ENCODE results near the gene CFAP410.

The CFAP410 gene

DNA sequence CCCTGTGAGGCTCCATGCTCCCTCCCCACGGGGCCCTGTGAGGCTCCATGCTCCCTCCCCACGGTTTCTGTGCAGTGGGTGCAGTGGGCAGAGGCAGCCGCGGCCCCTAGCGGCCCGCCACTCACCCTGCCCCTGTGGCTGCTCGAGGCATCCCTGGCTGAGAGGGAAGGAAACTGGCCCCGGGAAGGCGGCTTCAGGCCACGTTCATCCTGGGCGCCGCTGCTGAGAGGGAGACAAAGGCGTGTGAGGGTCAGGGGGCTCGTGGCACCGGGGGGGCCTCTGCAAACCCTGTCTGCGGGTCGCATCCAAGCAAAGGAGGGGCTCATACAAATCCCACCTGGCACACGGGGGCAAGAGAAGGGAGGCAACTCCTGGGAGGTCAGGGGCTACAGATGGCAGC, 8.5 kb downstream of the CFAP410 start:
- no peak for DNase-seq (ENCODE audit: low spot score)

DNA sequence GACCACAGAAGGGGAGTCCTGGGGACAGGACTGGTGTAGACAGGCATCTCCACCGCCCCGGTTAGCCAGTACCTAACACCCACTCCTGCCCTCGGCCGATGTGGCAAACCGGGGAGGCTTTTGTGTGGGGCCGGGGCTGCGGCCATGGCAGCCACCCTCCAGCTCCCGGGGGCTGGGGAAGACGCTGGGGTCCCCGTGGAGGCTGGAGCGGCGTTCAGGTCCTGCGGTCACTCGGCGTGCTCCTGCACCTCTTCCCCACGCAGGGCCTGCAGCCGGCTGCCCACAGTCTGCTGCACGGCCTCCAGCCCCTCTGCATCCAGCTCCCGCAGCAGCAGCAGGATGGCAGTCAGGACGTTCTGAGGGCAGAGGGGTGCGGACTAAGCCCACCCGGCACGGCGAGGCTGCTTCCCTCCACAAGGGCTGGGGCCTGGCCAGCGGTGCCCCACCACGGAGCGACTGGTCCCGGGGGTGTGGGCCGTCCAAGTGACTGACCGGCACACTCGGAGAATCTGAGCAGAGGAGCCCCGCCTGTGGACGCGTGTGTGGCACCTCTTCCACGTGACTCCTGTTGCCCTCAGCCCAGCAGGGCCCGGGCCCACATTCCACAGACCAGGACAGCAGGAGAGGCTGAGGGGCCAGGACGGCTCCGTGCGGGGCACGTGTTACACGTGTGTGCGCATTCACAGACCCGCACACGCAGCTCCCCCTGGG, 9.1 kb downstream of the CFAP410 start:
- no peak for DNase-seq (ENCODE audit: low spot score)

DNA sequence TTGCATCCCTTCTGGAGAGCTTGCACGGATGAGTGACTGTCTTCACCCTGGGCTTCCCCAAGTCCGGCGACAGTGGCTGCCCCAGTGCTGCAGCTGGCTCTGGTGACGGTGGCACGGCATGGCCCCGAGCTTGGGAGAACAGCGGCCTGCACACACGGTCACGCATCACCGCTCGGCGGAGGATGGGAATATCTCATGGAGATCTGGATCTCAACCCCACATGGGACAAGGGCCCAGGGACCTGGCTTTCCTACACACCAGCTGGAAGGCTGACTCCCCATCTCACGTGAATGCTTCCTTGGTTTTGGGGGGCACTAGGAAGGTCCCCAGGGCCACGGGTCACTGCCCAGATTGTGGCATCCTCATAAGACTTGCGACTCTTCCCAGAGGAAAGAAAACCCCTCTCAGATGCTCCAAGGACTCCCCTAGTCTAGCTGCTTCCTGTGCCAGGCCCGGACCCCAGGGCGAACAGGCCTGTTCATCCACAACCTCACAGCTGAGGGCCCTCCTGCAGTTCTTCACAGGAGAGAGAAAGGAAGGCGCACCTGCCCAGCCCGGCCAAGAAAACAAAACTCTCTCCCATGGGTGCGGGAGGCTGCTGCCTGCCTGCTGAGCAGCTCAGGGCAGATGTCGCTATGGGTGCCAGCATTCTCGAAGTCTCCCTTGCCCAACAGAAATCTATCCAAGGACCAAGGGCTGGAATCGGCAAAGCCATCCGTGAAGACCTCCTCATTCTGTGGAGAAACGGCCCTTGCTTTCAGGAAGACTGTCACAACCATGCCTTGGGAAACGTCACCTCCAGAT, 9.9 kb downstream of the CFAP410 start:
- DNase-seq (ENCODE audit: low spot score): no peak

DNA sequence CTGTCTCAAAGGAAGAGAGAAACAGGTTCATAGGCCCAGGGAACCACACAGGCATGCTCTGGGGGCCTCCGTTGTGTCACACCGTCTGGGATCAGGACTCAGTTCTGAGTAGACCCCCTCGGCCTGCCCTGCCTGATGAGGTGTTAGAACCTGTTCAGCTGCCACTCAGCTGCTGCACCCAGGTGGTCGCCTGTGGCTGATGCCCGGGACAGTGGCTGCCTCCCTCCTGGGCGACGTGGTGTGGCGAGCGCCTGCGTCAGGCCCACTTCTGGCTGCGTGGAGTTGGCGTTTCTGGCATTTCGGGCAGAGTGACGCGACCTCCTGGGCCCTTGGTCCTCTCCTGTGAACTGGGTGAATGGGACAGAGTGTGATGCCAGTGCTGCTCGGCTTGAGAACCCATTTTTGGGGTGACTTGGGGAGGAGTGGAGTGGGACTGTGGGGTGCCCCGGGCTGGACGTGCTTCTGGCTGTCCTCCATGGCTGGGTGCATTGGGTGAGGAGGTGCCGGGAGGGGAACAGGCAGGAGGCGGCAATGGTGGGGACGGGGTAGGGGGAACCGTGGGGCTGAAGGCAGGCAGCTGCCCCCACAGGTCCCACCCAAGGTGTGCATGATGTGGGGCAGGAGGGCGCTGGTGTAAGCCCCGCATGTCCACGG, 10.8 kb downstream of the CFAP410 start:
- DNase-seq (ENCODE audit: low spot score): no peak

DNA sequence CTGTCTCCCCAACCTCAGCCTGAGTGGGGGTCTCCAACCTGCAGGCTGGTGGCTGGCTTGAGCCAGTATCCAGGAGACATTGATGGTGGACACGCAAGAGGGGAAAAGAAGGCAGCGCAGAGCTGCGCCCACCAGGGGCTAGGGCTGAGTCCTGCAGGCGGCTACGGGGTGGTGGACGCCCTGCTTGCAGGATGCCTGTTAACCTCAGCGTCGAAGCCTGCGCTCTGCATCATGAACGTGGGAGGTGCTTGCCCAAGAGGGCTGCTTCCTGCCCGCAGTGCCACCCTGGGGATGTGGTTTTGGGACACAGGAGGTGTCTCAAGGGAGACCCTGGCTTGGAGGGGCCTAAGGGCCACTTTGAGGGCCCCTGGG, 11.6 kb downstream of the CFAP410 start:
- DNase-seq (ENCODE audit: low spot score): no peak

DNA sequence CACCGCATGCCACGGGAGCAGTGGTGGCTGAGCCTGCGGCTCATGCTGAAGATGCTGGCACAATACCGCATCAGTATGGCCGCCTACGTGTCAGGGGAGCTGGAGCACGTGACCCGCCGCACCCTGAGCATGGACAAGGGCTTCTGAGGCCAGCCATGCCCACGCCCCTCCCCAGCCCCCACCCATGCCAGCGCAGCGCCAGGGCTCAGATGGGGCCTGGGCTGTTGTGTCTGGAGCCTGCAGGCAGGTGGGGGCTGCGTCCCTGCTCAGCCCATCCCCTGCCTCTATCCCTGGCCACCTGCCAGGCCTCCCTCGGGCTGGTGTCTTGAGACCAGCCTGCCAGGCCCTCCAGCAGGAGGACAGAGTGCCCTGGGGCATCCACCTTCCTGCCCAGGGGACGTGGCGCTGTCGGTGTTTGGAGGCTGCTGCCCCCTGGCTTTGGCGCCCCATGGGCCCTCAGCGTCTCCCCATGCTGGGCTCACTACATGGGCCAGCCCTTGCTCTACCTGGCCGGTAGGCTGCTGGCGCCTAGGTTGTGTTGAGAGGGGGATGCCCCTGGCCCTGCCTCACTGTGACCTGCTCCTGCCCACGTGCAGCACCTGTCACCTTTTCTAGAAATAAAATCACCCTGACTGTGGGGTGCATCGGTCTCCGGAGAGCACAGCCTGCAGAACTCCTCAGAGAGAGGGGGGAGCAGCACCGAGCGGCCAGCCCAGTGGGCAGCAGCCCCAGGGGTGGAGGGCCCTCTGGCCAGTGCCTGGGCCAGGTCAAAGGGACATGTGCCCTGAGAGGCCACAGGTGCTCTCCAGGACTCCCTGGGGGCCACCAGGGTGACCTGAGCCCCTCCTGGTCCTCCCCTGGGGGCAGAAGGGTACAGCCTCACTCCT, 12.2 kb downstream of the CFAP410 start:
- no peak for DNase-seq (ENCODE audit: low spot score)

DNA sequence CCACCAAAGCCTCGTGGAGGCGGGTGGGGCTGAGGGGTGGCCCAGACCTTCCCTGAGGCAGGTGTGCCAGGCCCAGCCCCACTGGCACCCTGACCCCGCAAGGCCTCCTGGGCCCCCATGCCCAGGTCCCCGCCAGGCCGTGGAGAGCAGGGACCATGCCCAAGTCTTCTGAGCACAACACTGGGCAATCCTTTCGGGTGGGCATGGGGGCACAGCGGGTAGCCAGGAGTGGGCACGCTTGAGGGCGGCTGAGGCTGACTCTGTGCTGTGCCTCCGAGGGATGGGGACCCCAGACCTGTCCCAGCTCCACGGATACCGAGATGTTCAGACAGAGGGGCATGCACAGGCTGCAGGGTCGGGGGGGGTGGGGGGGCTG, 12.9 kb downstream of the CFAP410 start:
- no peak for DNase-seq (ENCODE audit: low spot score)

DNA sequence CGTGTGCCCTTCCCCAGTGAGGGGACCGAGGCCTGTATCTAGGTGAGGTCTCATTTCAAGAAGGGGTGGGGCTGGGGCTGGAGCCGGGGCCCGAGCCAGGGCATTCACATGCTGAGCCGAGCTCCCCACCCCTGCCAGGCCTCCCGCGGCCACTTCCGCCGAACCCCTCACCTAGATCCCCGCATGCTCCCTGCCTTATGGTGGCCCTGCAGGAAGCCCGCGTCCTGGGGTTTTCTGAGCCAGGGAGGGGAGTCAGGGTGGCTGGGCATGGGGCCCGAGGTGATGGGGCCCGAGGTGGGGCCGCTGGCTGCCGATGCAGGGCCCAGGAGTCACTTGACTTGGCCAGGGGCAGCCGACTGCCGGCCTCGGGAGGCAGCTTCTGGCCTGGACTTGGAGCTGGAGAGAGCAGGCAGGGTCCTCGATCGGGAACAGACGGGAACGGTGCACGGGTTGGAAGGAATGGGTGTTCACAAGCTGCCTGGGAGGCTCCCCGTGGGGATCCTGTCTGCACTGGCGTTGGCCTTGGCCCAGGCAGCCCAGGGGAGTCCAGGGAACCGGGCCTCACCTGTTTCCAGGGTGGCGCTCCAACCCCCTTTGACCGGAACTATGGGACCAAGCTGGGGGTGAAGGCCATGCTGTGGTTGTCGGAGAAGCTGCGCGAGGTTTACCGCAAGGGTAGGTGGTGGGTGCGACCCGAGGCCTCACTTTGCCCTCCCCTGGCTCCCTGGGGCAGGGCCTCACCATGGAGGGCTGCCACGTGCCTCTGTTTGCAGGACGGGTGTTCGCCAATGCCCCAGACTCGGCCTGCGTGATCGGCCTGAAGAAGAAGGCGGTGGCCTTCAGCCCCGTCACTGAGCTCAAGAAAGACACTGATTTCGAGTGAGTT, 13.6 kb downstream of the CFAP410 start:
- no peak for DNase-seq (ENCODE audit: low spot score)

DNA sequence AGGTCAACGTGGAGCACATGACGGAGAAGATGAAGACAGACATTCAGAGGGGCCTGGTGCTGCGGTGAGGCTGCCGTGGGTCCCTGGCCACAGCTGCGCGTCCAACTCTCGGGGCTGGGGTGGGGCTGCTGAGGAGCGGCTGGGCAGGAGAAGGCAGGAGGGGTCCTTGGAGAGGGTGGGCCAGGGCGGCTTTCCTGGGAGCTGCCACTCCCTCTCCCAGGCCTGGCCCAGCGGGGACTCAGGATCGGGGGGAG, 14.4 kb downstream of the CFAP410 start:
- DNase-seq (ENCODE audit: low spot score): no peak

DNA sequence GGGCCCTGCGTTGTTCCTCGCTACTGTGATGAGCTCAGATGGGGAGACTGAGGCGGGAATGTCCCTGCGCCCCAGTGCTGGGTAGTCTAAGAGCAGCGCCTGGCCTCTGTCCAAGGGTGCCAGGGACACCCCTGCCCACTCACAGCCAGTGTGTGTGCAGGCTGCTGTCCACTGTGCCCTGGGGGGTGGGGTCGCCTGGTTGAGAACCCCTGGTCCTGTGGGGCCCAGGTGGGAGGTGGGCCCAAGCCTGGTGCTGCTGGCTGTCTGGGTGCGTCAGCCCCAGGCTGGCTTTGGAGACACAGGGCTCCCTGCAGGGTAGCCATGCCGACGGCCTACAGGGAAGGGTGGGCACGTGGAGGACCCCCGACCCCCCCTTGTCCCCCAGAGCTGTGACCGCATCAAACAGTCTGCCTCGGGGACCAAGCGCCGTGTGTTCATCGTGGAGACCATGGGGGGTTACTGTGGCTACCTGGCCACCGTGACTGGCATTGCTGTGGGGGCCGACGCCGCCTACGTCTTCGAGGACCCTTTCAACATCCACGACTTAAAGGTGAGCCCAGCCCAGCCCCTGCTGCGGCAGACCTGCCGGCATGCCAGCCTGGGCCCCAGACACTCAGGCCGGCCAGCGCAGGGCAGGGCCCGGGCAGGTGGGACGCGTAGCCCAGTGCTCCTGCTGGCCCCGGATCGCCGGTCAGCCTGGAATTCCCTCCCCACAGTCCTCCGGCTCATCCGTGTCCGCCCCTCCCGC, 14.9 kb downstream of the CFAP410 start:
- DNase-seq (ENCODE audit: low spot score): no peak

DNA sequence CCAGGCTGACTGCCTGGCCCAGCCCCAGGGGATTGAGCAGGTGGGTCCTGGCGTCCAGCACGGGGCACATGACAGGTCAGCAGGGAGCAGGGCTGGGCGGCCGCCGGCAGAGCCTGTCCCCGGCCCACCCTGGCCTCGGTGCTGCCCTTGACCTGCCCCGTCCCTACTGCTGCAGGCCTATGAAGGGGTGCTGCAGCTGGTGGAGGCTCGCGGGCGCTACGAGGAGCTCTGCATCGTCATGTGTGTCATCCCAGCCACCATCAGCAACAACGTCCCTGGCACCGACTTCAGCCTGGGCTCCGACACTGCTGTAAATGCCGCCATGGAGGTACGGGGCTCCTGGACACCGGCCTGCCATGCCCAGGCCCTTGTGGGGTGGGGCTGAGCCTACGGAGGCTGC, 15.6 kb downstream of the CFAP410 start:
- DNase-seq (ENCODE audit: low spot score): no peak

DNA sequence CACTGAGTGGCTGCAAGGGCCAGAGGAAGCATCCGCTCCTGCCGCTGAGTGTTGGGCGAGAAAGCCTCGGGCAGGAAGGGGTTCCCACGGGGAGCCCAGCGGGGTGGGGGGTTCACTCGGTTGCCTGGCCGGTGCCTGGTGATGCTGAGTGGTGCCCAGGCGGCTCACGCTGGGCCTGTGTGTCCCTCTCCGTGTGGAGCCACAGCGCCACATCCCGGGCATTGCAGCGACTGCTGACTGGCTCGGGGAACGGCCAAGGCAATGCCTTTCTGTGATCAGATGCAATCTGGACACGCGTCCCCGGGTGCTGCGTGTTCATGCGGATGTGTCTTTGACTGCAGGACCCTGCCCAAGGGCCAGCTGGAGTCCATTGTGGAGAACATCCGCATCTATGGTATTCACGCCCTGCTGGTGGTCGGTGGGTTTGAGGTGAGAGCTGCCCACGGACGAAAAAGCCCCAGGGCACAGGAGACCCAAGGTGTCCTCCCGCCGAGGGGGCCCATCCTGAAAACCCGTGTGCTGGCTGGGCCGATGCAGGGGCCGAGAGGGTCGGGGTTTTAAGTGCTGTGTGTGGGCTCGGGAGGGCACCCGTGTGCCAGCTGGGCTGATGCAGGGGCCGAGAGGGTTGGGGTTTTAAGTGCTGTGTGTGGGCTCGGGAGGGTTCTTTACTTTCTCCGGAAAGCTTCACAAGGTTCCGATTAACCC, 16.4 kb downstream of the CFAP410 start:
- DNase-seq (ENCODE audit: low spot score): no peak

DNA sequence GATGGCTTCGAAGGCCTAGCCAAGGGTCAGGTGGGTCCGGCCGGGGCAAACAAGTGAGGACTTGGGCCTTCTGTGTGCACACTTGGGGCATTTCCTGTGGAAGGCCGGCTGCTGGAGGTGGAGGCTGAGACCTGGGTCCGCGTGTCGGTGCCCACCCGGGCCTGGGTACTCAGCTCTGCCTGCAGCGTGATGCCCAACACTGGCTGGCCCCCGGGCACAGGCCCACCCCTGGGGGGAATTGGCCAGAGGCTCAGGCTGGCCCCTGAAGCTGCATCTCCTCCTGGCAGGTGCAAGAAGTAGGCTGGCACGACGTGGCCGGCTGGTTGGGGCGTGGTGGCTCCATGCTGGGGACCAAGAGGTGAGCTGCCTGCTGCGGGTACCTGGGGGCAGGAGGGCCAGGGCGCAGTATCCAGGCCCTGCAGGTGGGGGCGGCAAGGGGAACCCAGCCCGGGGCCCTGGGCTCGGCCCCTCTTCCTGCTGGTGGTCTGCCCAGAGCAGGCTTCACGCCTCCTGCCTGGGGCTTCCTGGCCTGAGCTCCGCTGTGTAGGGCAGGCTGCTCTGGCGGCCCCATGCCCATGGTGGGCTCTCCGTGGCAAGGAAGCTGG, 17.2 kb downstream of the CFAP410 start:
- no peak for DNase-seq (ENCODE audit: low spot score)

DNA sequence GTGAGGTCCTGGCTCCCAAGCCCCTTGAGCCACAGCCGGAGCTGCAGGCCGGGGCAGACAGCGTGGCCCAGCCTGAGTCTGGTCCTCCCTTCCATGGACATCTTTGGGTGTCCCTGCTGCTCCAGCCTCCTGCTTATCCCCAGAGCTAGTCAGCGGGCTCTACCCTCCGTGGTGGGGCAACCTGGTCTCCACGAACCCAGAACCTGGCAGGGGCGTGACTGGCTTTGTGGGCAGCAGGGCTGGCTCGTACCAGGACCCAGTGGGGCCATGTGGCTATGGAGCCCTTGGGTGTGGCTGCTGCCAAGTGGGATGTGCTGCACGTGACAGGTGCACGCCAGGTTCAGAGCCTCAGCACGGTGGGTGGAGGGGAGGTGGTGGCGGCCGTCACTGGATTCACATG, 18.3 kb downstream of the CFAP410 start:
- DNase-seq (ENCODE audit: low spot score): no peak

DNA sequence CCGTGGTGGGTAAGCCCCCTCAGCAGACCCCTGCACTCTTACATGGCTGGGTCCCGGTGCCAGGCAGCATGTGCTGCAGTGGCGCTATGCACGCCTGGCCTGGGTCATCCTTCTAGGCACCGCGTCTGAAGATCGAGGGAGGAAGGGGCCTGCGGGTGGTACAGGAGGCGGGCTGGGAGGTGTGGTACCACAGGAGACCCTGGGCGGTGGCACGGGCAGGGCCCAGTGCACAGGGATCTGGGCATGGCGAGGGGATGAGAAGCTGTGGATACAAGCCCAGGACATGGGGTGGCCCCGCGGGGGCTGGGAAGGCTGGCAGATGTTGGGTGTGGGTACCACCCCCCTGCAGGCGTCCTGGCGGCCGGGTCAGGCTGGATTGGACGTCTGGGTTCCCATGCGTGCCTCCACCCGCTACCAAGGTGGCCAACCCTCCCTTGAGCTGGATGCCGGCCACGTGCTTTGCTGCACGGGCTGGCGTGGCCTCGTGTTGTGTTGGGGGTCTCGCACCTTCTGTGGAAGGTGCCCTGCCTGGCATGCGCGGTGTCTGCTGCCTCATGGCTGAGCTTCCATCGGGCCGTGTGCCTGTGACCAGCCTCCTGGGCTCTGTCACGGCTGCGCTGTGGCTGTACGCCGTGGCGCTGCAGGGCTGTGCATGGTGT, 19.7 kb downstream of the CFAP410 start:
- DNase-seq (ENCODE audit: low spot score): no peak

DNA sequence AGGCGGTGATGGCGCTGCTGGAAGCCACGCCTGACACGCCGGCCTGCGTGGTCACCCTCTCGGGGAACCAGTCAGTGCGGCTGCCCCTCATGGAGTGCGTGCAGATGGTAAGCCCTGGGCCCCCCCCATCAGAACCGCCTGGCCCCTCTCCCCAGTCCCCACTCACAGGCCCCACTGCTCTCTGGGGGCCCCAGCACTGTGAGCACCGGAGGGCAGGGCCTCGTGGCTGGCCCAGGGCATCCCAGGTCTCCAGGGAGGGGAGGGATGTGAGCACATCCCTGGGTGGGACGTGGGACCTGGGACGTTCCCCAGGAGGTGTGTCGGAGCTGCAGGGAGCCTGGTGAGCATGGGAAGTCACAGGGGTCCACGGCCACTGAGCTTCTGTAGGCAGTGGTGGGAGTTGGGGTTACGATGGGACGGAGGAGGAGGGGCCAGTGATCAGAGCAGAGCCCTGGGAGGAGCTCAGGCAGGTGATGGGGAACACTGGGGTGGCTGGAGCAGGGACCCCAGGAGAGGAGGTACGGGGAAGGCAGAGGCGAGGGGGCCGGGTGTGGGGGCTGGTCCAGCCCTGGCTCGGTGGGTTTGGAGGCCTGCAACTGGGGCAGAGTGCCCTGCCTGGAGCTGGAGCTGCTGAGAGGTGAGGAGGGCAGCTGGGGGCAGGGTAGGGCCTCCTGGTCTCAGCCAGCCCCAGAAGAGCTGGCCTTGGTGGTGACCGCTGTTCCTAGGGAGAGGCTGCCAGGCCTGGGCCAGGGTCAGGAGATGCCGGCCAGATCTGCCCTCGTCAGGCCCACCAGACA, 20.5 kb downstream of the CFAP410 start:
- no peak for DNase-seq (ENCODE audit: low spot score)

DNA sequence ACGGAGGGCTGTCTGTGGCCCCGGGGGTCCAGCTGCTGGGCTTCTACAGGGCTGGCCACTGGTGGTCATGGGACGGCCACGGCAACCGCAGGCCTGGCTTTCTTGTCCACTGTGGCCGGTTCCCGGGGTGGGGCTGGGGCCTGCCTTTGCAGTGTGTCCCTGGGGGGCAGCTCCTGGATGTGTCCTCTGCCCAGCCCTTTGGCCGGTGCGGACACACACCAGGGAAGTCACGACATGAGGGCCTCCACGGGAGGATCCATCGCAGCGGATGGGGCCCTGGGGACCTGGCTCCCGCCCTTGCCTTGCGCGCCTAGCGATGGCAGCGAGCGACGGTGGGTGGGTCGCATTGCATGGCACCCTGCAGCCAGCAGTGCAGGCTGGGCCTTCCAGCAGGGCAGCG, 21.3 kb downstream of the CFAP410 start:
- no peak for DNase-seq (ENCODE audit: low spot score)

DNA sequence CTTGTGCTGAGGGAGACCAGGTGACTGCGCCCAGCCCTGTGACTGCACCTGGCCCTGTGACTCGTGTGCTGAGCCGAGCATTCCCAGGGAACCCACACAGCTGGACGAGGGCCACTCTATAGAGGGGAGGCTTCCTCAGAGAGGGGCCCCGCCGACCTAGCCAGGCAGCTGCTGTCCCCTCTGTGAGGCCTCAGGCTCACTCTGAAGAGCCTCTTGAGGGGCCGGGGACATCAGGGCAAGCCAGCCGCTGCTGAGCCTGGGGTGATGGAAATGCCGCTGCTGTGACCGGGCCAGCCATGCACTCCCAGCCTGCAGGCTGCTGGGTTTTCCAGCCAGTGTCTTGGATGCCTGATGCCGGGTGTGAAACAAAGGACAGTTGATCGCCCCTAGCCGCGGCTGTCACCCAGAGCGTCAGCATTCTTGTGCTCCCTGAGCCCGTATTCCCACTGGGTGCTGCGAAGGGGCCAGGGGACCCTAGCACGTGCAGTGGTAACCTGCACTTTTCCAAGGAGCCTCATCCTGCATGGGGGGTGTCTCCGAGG, 21.9 kb downstream of the CFAP410 start:
- DNase-seq (ENCODE audit: low spot score): no peak

All from germinal center (tissue), 1 donor.